Amygdala (tissue), 56 donors: ENCODE measurements around the gene BACE2.

Experiments used
- DNase-seq, 56 donors: peaks; one replicate each; lab custom pipeline; 2025; lab: John Stamatoyannopoulos, UW

The BACE2 gene

DNA sequence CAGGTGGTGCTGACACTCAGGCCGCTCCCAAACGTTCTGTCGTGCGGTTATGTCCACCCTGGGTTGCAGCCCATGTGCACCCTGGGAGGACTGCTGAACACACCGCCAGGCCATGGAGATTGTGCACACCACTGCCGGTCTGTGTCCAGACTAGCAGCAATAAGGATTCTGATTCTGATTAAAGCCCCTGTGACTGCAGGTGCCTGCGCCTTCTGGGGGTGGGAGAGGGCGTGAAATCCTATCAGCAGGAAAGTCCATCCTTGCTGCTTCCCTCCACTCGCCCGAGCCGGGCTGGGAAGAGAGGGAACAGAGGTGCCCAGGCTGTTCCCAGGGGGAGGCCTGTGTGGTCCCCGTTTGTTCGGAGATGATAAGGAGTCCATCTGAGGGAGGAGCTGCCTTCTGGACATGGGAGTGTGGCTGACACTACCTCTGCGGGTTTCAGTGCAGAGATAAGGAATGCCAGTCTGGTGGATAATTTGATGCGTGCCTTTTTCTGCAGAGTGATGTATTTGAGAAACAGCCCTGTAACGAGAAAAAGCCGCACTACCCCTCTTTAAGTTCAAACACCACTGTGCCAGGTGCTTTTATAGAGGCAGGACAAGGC is 41.2 kb downstream of the BACE2 start:
- no peak for DNase-seq

DNA sequence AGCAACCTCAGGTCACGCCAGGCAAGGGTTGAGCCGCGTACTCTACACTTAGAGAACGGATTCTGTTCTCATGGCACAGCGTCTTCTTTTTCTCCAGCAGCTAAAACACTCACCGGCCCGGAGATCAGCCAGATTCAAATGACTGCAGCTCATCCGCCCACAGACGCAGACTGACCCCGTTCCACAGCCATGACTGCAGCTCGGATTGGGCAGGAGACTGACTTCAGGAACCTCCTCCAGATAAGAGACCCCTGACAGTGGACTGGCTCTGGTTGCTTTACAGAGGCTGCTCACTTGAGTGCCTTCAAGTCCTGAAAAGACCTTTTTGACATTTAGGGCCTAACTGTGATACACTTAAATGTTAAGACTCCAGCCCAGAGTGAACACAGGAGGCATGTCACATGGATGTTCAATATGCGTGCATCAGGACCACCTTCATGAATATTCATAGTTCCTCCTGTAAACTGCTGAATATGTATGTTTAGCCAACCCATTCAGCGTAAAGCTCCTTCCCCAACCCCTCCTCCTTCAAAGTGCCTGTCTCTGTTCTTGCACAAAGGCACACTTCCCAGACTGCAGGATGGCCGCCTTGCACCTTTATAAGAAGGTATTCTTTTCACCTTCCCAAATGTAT is 42.6 kb downstream of the BACE2 start:
- no peak for DNase-seq

DNA sequence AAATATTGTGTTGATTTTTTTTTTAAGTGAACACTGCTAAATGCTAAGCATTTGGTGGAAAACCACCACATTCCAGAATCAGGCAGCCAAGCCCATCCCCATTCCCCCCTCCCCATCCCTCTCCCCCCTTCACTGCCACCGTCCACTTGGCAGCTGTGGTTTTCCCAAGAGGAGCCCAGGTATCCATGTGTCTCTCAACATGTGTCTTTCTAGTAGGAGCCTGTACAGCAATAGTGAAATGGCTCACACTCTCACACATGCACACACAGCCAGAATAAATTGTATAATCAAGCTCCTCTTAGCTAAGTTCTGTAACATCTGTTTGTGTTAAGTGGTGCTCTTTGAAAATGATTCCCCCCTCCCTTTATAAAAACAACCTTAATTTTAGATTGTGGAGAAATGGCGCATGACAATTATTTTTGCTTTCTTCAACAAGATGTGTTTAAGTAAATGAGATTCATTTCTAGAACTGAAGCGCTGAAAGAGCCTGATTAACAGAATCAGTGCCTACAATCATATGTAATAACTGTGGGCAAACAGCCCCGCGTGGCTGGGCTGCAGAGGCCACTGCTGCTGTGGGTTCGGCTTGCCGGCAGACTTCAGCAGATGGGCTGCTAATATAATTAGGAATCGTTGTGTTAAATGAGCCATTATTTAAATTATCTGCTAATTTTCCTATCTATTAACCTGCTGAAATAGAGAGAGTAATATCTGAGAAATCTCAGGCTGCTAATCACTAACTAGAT is 43.3 kb downstream of the BACE2 start:
- DNase-seq = no peak

DNA sequence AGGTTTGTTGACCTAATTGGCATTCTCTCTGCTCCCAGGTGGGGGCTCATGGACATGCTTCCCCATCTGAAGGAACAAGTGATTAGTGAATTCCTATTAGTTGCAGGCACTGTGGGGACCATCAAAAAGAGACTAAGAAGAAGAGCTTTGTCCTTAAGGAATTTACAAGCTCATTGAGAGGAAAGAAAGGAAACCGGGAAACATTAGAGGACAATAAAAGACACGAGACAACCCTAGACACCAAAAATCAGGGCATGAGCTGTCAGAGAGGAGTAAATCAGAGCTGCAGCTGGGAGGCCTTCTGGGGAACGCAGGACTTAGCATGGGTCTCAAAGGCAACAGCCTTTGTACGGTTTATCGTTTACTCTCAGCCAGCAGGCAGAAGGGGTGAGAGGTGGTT is 45.1 kb downstream of the BACE2 start:
- DNase-seq = no peak

DNA sequence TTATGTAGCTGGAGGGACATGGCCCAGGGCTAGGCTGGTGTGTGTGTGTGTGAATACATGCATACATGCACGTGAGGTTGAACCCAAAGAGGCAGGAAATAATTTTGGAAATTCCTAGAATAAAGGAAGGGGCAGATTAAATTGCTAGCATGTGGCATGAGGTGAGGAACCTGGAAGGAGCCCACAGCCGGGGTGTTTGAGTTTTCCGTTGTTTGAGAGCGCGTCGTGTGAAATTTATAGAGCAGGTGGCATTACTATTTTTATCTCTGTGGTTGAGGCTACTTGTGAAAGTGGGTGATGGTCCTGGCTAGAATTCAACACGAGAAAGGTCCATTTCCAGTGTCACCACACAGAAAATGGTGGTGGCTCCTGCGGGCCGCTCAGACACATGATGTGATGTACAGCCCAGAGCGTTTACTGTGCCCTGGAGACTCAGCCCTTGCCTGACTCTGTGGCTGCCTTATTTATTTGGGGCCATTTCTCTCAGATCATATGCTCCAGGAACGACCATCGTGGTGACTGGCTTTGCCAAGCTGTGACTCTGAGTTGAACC is 48.0 kb downstream of the BACE2 start:
- DNase-seq = no peak

DNA sequence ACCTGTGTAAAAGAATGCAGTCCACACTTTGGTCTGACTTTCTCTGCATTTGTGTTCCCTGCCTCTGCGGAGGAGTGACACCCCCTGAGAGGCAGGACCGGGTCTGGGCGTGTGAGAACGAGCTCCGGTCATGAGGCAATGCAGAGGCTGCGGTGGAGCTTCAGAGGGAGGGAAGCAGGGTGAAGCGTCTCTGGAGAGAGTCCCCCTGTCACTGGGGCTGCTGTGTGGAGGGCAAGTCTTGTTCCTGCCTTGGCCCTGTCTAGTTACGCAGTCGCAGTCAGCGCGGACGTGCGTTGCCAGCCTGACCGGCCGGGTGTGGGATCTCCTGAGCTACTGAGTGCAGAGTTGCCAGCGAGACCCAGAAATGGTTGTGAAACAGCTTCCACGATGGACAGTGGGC is 48.5 kb downstream of the BACE2 start:
- no peak for DNase-seq

DNA sequence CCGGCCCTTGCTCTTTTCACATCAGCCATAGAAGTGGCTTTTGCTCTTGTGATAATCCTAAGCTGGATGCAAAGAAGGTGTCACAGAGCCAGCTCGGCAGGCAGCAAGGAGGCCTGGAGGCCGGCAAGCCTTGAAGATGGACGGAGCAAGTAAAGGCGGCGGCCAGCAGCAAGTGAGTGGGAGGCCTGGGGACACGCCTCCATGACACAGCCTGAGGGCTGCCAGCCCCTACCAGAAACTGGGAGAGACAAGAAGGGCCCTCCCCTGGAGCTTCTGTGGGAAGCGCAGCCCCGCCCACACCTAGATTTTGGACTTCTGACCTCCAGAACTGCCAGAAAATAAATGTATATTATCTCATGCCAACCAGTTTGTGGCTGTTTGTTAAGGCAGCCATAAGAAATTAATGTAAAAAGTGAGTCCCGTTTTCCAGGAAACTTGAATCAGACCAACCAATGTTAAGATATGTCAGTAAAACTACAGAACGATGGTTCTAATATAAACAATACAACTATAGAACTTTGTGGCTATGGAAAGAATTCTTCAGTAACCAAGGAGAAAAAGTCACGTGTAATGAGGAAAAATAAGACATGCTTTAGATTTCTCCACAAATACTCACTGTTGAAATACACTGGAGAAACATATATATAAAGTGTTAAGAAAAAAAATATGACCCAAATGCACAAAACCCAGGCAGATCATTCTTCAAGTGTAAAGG is 49.9 kb downstream of the BACE2 start:
- no peak for DNase-seq

DNA sequence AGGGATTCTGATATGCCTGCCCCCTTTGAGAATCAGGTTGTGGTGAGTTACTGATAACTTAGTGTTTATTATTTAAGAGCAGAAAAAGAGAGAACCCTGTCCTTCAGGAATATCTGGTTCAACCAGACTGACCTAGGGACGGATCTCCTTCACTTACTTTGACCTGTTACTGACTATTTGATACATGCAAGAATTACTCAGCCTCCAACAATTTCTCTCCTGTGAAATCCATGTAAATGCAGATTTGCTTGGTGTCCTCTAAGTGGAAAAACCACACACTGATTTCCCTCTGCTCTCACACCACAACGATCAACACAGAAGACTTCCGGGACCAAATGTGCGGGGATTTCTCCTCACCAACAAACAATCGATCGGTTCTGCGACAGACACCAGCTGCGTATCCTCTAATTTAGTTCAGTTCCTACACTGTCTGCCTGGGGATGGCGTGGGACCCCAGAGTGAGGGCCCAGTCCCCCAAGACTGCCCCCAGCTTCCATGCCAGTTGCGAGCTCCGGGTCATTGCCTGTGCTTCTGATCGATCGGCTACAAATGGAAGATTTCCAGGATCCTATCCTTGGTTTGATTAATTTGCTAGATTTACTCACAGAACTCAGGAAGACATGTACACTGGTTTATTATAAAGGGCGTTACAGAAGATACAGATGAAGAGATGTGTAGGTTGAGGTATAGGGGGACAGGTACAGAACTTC is 51.7 kb downstream of the BACE2 start:
- no peak for DNase-seq

DNA sequence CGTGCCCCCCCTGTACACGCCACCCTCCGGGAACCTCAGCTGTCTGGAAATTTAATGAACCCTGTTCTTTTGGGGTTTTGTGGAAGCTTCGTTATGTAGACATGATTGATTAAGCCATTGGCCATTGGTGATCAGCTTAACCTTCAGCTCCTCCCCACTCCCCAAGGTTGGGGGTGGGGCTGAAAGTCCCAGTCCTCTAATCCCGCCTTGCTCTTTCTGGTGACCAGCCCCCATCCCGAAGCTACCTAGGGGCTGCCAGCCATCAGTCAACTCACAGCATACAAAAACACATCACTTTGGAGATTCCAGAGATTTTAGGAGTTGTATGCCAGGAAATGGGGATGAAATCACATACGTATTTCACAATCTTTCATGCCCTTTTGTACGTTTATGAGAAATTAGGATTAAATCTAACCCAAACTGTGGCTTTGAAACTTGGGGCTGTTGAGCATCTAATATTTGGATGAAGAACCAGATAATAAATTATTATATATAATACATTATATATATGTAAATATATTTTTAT is 52.3 kb downstream of the BACE2 start:
- no peak for DNase-seq

DNA sequence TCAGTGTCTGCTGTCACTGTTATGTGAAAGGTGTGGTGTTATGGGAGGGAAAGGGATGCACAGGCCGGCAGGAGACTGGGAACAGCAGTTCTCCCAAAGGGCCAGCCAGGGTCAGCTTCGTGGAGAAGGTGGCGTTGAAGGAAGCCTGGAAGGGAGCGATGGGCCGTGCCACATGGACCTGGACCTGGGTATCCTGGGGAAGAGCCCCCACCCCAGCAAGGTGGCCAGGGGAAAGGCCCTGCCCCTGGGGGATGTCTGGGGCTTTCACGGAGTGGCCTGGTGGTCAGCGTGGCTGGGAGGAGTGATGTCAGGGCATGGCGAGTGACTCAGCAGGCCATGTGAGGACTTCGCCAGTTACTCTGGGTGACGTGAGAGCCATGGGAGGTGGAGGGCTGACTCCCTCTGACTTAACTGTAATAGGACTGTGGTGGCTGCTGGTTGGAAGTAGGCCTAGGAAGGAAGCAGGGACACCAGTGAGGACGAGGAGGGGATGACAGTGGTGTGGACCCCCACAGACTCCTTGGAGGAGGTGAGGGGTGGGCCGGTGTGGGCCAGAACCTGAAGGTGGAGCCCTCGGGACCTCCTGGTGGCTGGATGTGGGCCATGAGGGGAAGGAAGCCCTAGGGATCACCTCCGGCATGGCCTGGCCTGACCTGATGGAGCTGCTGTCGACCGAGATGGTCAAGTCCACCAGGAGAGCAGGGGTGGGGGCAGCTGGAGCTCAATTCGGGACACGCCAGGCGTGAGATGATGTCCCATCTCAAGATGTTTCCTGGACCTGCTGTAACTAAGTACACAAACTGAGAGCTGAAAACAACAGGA is 54.5 kb downstream of the BACE2 start:
- no peak for DNase-seq

DNA sequence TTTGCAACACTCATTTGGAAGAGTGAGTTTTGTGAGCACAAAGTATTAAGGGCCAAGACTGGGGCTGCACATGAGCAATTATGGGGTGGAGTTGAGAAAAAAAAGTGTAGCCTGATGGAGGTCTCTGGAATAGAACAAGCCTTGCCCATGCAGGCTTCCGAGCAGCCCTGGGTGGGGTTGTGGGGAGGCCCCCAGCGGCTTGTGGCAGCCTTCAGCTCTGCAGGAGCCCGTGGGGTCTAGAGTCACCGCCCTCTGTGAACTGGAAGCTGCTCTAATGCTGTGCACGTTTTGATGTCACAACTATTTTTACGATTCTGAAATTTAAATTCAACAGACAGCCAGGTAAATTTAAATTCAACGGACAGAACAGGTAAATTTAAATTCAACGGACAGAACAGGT is 58.9 kb downstream of the BACE2 start:
- no peak for DNase-seq

DNA sequence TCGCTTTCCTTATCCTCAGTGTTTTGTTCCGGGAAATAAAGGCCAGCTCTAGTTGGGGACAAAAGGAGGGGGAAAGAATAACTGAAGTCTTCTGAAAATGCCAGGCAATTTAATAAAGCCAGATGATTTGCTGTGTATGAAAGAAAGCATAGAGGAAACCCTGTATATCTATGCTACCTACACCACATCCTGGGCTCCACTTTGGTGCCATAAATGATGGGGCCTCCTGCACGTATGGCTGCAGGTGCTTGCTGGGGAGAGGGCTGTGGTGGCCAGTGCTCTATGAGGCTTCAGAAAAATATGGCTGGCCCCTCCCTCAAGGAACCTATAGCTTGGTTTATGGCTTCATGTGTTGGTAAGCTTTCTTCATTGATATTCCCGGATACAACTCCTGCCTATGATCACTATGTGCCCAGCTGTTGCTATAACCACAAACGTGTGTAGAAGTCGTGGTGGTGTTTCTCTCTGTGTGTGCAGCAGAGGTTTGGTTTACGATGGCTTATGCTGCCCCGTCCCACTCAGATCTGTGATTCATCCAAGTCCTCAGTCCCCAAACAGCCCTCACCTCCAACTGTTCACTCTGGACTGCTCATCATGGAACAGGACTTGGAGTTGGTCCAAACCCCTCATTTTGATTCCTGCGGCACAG is 59.5 kb downstream of the BACE2 start:
- no peak for DNase-seq

DNA sequence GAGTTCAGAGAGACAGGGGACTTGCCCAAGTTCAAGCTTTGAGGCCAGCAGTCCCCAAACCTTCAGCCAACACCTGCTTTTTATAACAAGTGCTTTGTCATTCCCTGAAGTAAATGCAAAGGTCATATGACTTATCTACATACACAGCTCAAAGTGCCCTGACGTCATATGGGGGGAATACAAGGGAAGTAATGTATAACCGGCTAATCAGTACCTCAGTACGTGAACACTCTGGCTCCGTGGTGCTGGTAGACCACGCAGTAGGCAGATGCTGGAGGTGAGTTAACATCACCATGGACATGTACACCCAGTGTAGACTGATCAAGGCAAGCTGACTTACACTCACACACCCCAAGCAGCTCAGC is 60.0 kb downstream of the BACE2 start:
- no peak for DNase-seq

DNA sequence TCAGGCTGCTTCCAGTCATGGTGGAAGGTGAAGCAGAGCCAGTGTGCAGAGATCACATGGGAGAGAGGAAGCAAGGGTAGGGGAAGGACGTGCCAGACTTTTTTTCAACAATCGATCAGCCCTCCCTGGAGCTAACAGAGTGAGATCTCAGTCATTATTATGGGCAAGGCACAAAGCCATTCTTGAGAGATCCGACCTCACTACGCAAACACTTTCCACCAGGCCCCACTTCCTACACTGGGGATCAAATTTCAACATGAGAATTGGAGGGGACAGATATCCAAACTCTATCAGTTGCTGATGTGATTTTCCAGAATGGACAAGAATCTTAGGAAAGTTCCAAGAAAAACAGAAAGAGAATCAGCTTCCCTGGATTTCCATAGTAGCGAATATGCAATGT is 60.5 kb downstream of the BACE2 start:
- no peak for DNase-seq

DNA sequence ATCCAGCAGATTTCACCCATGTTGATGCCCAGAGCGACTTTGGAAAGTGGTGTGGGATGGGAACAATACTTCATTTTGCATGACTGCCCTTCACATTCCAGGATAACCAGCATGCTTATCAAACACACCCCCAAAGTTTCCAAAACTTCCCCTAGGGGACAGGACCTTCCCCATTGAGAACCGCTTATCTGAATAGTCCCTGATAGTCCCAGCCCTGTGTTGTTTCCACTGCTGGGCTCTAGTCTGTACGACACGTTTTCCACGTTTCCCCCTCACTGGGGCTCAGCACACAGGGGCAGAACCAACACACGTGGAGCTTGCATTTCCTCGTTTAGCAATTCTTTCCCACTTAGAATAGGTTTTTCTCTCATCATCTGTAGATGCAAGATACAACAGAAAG is 61.0 kb downstream of the BACE2 start:
- no peak for DNase-seq

DNA sequence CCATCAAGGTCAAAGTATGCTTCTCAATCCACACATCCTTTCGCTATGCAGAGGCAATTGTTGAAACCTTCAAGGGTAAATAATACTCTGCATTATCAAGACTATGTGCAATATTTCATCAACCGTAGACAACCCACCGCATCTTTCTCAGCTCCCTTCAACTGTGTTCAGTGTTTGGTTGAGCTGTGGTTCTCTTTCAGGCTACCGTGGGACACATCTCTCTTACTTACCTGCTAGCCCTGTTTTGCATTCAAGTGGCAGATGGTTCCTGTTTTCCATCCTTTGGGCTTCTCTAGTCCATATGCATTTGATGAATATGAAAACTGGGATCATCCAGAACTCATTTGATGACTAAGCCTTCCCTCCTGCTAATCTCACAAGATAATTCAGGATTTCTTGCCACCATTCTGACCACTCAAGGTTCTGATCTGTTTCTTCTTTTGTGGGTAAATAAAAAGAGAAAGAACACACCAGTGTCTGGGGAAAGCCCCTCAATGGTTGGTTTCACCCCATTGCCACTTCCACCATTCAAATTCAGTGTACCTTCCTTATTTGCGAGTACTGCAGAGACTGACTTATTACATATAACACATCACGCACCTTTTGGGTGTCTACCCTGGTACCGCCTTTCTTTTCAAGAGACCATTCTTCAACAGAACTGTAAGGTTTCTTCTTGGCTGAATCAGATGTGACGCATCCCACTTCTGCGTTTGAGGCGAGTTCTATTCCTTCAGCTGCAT is 61.7 kb downstream of the BACE2 start:
- DNase-seq = no peak

DNA sequence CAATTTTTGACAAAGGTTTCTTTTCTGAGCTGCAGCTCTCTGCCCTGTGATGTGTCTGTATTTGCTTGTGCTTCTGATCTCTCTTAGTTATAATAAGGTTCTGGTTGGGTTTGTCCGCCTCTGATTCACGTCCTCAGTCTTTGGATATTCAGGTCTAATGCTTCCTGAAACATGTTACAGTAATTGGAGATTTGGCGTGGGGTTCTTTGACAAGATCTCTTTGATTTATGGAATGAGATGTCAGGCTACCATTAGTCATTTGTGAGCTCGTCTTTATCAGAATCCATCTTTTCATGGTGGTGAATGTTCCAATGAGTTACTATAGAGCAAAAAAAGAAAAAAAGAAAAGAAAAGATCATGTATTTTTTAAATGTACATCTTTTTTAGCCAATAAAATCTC is 62.5 kb downstream of the BACE2 start:
- DNase-seq = no peak

DNA sequence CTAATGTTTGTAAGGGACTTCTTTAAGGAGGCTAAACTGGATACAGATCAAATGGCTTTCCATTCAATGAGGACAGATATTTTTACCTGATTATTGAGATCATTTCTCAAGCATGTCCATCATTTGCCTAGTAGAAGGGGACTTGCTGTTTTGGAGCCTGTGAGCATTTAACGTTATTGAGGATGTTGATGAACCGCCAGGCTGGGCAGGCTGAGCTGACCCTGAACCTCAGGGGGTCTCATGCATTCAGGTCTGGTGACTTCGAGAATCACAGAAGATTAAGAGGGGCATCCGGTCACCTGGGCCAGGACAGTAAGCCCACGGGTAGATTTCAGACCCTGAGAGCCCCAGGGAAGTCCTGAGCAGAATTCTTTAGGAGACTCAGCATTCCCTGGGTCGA is 63.1 kb downstream of the BACE2 start:
- no peak for DNase-seq
